Endometrium (tissue), 2 donors: Measurements from ENCODE around the gene ZNF804A.

Experiments used
- FAIRE-seq: peaks from 2 replicates; lab custom pipeline; 2012; peaks lifted over from hg19 to GRCh38; lab: Jason Lieb, UNC
- donor health status: control.
- donor health status: control.

ZNF804A gene

GRCh38 chr2:184598316-184599053 lies at the start of gene ZNF804A:
TSS of gene ZNF804A (plus strand) at chr2:184598529. CDS start at chr2:184598960, 431 bp downstream.
- FAIRE-seq: no peak

DNA sequence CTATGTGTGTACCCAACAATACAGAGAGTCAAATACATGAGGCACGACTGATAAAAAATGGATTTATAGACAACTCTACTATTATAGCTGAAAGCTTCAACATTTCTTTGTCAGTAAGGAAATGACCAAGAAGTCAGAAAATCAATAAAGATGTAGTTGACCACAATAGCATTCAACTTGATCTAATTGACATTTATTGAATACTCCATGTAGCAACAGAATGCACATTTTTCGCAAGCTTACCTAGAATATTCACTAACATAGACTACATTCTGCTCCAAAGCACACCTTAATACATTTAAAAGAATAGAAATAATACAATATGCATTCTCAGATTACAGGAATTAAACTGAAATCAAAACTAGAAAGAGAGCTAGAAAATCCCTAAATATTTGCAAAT lies 49.2 kb upstream of the ZNF804A start:
- no peak for FAIRE-seq

GRCh38 chr2:184551626-184552025 lies 46.7 kb upstream of the ZNF804A start:
- no peak for FAIRE-seq

- no peak for FAIRE-seq
These were observed 43.6 kb upstream of the ZNF804A start for GRCh38 chr2:184554736-184555135.

- FAIRE-seq: no peak
These were observed 43.0 kb upstream of the ZNF804A start for GRCh38 chr2:184555352-184555751.

DNA sequence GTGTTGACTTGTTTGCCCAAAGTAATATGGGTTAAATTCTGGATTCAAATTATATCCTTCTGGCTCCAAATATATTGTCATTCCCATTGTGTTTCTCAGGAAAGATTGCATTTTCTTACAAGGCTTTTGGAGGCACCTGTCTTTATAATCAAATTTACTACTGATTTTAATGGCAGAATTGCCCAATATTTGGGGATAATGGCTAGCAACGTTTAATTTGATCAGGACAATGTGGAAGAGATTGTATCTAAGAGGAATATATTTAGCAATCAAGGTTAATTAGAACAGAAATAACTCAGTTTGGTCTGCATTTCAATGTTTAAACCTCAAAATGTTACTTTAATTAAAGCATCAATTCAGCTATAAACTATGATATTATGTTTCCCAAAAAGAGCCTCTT lies 41.7 kb upstream of the ZNF804A start:
- FAIRE-seq: no peak

- no peak for FAIRE-seq
These were observed 39.4 kb upstream of the ZNF804A start for GRCh38 chr2:184558713-184559464.

- no peak for FAIRE-seq
These were observed 37.7 kb upstream of the ZNF804A start for GRCh38 chr2:184560603-184561002.

DNA sequence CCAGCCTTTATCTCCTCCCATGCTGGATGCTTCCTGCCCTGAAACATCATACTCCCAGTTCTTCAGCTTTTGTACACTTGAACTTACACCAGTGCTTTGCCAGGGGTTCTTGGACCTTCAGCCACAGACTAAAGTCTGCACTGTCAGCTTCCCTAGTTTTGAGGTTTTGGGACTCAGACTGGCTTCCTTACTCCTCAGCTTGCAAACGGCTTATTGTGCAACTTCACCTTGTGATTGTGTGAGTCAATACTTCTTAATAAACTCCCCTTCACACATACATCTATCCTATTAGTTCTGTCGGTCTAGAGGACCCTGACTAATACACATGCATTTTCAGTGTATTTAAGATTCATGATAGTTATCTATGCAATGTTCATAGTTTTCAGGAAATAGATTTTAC lies 35.8 kb upstream of the ZNF804A start:
- FAIRE-seq: no peak

GRCh38 chr2:184564092-184564491 lies 34.2 kb upstream of the ZNF804A start:
- no peak for FAIRE-seq

DNA sequence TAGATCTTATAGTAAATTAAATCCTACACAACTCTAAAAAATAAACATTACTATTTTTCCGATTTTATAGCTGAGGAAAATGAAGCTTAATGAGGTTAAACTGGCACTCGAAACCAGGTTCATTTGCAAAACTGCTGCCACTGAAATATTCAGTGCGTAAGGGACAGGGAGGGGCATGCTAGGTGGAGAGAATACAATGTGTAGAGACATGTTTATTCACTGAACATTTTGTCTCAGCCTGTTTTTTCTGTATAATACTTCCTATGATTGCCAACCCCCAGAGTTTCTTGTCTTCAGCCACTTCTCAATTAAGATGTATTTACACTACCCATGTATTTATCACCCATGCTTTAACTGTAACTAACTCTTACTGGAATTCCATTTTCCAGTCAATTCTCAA lies 31.6 kb upstream of the ZNF804A start:
- no peak for FAIRE-seq

DNA sequence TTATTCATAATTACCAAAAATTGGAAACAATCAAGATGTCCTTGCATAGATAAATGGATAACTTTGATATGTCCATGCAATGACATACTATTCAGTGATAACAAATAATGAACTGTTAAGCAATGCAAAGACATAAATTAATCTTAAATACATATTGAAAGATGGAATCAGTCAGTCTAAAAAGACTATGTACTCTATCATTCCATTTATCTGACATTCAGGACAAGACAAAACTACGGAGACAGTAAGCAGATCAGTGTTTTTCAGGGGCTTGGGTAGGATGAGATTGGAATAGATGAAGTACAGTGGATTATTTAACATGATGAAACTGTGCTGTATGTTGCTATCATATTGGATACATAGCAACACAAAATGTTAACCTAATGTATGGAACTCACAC lies 21.3 kb upstream of the ZNF804A start:
- no peak for FAIRE-seq

DNA sequence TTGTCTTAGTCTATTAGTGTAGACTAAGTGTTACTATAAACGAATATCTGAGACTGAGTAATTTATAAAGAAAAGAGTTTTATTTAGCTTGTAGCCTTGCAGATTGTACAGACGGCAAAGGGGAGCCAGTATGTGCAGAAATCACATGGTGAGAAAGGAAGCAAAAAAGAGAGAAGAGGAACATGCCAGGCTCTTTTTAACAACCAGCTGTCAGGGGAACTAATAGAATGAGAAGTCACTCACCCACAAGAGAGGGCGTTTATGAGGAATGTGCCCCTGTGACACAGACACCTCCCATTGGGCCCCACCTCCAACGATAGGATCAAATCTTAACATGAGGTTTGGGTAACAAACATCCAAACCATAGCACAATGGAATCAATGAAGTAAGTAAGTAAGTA lies 20.6 kb upstream of the ZNF804A start:
- FAIRE-seq: no peak

GRCh38 chr2:184579226-184579625 lies 19.1 kb upstream of the ZNF804A start:
- no peak for FAIRE-seq

GRCh38 chr2:184581391-184581790 lies 16.9 kb upstream of the ZNF804A start:
- no peak for FAIRE-seq

GRCh38 chr2:184589261-184589660 lies 9.1 kb upstream of the ZNF804A start:
- FAIRE-seq: no peak

DNA sequence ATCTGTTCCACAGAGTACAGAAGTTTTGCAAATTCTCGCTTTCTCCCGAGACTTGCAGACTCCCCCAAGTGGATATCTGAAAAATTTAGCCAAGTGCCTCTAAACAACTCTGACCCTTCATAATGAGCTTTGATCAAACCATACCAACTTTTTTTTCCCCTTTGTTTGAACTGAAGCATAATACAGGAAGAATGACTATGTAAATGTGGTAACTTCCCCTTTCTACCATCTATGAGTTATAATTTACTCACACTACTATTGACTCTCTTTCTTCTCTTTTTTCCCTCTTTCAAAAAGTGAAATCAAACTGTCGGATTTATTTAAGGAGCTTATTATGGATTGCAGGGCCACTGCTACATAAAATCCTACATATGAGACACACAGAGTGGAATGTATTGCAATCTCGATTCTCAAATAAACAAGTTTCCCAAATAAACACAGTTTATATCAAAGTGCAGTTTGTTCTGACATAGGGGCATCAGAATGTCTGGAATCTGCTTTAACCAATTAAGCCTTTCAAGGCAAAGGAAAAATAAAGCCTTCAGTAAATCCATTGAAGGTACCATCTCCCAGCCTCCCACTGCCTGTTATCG lies 1.4 kb upstream of the ZNF804A start:
- peak; percentile 37 for FAIRE-seq

GRCh38 chr2:184597571-184597991 lies 748 bp upstream of the ZNF804A start:
- no peak for FAIRE-seq

GRCh38 chr2:184598002-184598315 lies 370 bp upstream of the ZNF804A start:
- no peak for FAIRE-seq

- FAIRE-seq: no peak
These were observed 934 bp downstream of the ZNF804A start for GRCh38 chr2:184599054-184599871.

DNA sequence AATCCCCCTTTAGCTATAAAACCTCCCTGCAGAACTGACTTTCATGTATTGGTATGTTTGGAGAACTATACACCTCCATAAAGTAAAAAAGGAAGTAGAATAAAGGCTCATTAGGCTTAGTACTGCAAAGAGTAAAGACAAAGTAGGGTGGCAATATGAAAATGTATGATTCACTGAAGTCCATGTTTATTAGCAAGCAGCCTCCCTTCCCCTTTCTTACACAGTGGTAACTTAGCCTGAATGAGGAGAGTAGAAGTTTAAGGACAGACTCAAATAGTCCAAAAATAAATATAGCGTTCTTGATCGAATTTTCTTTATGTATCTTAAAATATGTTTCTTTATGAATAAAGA lies 1.5 kb downstream of the ZNF804A start:
- no peak for FAIRE-seq

DNA sequence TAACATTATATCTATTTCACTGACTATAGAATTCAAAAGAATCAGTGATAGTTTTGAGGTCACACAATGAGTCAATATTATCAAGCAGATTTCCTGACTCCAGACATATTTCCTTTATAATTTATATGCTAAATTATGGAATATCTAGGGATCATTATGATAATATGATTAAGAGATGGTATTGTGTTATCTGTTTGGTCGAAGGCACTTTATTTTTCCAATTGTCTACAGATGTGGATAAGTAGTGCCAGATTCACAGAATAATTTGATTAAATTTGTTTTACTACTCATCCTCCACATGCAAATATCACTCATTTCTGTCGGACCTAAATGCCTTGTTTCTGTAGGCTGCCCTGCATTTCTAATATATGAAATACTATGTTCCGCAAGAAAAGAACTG lies 4.4 kb downstream of the ZNF804A start:
- FAIRE-seq: no peak

DNA sequence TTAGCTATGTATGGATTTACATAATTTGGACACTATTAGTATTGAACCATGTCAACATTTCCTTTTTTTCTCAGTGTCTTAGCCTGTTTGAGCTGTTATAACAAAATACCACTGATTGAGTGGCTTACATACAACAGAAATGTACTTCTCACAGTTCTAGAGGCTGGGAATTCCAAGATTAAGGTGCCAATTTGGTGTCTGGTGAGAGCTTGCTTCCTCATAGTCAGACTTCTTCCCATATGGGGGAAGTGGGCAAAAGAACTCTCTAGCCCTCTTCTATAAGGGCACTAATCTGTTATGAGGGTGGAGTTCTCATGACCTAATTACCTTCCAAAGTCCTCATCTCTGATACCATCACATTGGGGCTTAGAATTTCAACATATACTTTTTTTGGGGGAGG lies 12.6 kb downstream of the ZNF804A start:
- no peak for FAIRE-seq
